ENCODE data around the gene UBE2D3.
"Not testable (repeated sequence)": the region's sequence is repeated elsewhere in the genome, so short reads cannot be mapped to it uniquely, and the experiment has no call there.

Gene UBE2D3

GRCh38 chr4:102828497-102828808 lies 1.1 kb upstream of the UBE2D3 start:
- DNase-seq, result no peak

GRCh38 chr4:102827674-102828496 lies 534 bp upstream of the UBE2D3 start:
- peak; percentile 84 for DNase-seq

GRCh38 chr4:102826105-102826889 lies 1.1 kb downstream of the UBE2D3 start:
- DNase-seq, result no peak

GRCh38 chr4:102825261-102826091 lies 1.9 kb downstream of the UBE2D3 start:
- no peak for DNase-seq

- DNase-seq, result no peak
These were observed 3.0 kb downstream of the UBE2D3 start for GRCh38 chr4:102824398-102824797.

GRCh38 chr4:102823897-102824296 lies 3.5 kb downstream of the UBE2D3 start:
- no peak for DNase-seq

GRCh38 chr4:102823464-102823863 lies 3.9 kb downstream of the UBE2D3 start:
- DNase-seq, result no peak

GRCh38 chr4:102819588-102820365 lies 7.6 kb downstream of the UBE2D3 start:
- no peak for DNase-seq

- not testable (repeated sequence) for DNase-seq
These were observed 8.3 kb downstream of the UBE2D3 start for GRCh38 chr4:102819100-102819499.

GRCh38 chr4:102817613-102818268 lies 9.6 kb downstream of the UBE2D3 start:
- no peak for DNase-seq

- DNase-seq, result no peak
These were observed 10.2 kb downstream of the UBE2D3 start for GRCh38 chr4:102817021-102817605.

GRCh38 chr4:102815981-102816380 lies 11.4 kb downstream of the UBE2D3 start:
- DNase-seq, result no peak

GRCh38 chr4:102809691-102810090 lies 17.7 kb downstream of the UBE2D3 start:
- DNase-seq, result no peak

- DNase-seq, result no peak
These were observed 18.2 kb downstream of the UBE2D3 start for GRCh38 chr4:102809190-102809589.

- DNase-seq, result no peak
These were observed 19.3 kb downstream of the UBE2D3 start for GRCh38 chr4:102808009-102808408.

GRCh38 chr4:102807345-102807744 lies 20.0 kb downstream of the UBE2D3 start:
- DNase-seq, result no peak

GRCh38 chr4:102799816-102800215 lies 27.5 kb downstream of the UBE2D3 start:
- DNase-seq, result no peak

- DNase-seq, result no peak
These were observed 32.4 kb downstream of the UBE2D3 start for GRCh38 chr4:102794999-102795398.

GRCh38 chr4:102792361-102792936 lies 34.9 kb downstream of the UBE2D3 start:
- DNase-seq, result no peak

GRCh38 chr4:102791318-102791835 lies 36.0 kb downstream of the UBE2D3 start:
- no peak for DNase-seq

- no peak for DNase-seq
These were observed 38.0 kb downstream of the UBE2D3 start for GRCh38 chr4:102789317-102789717.

Measured in GOT3 (cell line).